ENCODE data around the gene NIPSNAP3A. TPM values are rescaled to one million over a fixed set of nuclear protein-coding genes. Genes with fewer than 3 reads are reported as not detected.
"Not testable (repeated sequence)": the region's sequence is repeated elsewhere in the genome, so short reads cannot be mapped to it uniquely, and the experiment has no call there.

Gene NIPSNAP3A
- total and polyA plus RNA-seq, 8 donors: 24.9 to 49.9 (median 45.4) TPM

- no peak for TF ChIP-seq CTCF (IDR thresholded peaks at IDR 0.05)
- ATAC-seq (no peak), DNase-seq (no peak)
- no peak overlapping the region for H3K4me3 ChIP-seq
- H3K36me3 ChIP-seq: peaks cover 0 to 42% of the 10 kb centered on the region in 2 donors
- intact Hi-C loops (cut with DNase I): no loop called here
- H3K27me3 ChIP-seq: no peaks in the 10 kb centered on the region
- no peaks in the 10 kb centered on the region for H3K9me3 ChIP-seq
- no peaks in the 10 kb centered on the region for H3K4me1 ChIP-seq
- no peak overlapping the region for H3K27ac ChIP-seq
These were observed 11.5 kb downstream of the NIPSNAP3A start for GRCh38 chr9:104758974-104759373.

- Histone ChIP-seq H3K9me3 (no peaks in the 10 kb centered on the region), H3K36me3 (peaks cover 0 to 5% of the 10 kb centered on the region in 2 donors), H3K4me1 (peaks cover 0 to 16% of the 10 kb centered on the region in 2 donors), H3K27me3 (no peaks in the 10 kb centered on the region), H3K4me3 (no peak overlapping the region), H3K27ac (no peak overlapping the region)
- no peak for DNase-seq
- TF ChIP-seq CTCF (IDR thresholded peaks at IDR 0.05): no peak
- intact Hi-C loops (cut with DNase I): no loop called here
- no peak for ATAC-seq
These were observed 17.7 kb downstream of the NIPSNAP3A start for GRCh38 chr9:104765138-104765537.

DNA sequence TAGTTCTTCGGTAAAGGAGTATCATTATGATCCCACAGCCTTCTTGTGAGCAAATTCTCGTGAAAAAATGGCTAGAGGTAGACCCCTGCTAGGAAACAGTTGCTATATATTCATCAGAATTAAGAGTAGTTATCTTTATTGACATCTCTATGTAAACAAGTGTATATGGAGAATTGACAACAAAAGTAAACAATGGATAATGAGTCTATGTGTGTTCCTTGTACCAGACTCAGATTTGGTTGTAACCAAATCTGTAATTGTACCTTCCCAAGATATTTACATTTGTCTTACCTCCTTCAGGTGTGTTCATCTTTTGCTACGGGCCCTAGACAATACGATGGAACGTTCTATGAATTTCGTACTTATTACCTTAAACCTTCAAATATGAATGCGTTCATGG, 18.5 kb downstream of the NIPSNAP3A start:
- DNase-seq: no peak
- intact Hi-C loops (cut with DNase I): no loop called here
- Histone ChIP-seq H3K27me3 (no peaks in the 10 kb centered on the region), H3K9me3 (no peaks in the 10 kb centered on the region), H3K27ac (no peak overlapping the region), H3K4me1 (peaks cover 0 to 16% of the 10 kb centered on the region in 2 donors), H3K4me3 (no peak overlapping the region), H3K36me3 (no peaks in the 10 kb centered on the region)
- TF ChIP-seq CTCF (IDR thresholded peaks at IDR 0.05): no peak
- no peak for ATAC-seq

- intact Hi-C loops (cut with DNase I): no loop called here
- no peak for TF ChIP-seq CTCF (IDR thresholded peaks at IDR 0.05)
- peaks cover 0 to 16% of the 10 kb centered on the region in 2 donors for H3K4me1 ChIP-seq
These were observed 20.0 kb downstream of the NIPSNAP3A start for GRCh38 chr9:104767507-104767906.

GRCh38 chr9:104769029-104769428, 21.5 kb downstream of the NIPSNAP3A start:
- intact Hi-C loops (cut with DNase I); ATAC-seq; H3K4me3 ChIP-seq; H3K36me3 ChIP-seq; H3K27me3 ChIP-seq; DNase-seq; H3K9me3 ChIP-seq; H3K27ac ChIP-seq: not testable (repeated sequence)
- H3K4me1 ChIP-seq: peaks cover 0 to 21% of the 10 kb centered on the region in 2 donors

More at GRCh38 chr9:104767507-104767906, 20.0 kb downstream of the NIPSNAP3A start:
- H3K4me3 ChIP-seq: no peak overlapping the region
- H3K27ac ChIP-seq: no peak overlapping the region
- H3K36me3 ChIP-seq: no peaks in the 10 kb centered on the region
- H3K9me3 ChIP-seq: no peaks in the 10 kb centered on the region
- DNase-seq (no peak), ATAC-seq (no peak)
- no peaks in the 10 kb centered on the region for H3K27me3 ChIP-seq

DNA sequence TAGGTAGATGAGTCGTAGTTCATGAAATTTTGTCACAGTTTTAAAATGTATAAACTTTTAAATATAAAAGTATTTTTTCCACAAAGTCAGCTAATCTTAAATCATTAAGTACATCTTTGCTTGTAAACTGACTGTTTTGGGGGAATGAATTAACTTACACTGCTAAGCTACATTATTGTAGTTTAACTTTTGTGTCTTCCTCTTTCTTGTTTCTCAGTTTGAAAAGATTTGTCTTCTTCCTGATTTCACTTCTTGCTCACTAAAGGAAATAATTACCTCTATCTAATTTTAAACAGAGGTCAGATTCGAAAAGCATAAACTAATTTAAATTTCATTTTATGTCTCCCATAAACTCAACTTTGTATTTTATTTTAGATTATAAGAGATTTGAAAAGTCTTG, 22.2 kb downstream of the NIPSNAP3A start:
- no peak for DNase-seq
- no peak for ATAC-seq
- no peak overlapping the region for H3K4me3 ChIP-seq
- peaks cover 0 to 17% of the 10 kb centered on the region in 2 donors for H3K4me1 ChIP-seq
- H3K27ac ChIP-seq: no peak overlapping the region
- intact Hi-C loops (cut with DNase I): no loop called here
- no peaks in the 10 kb centered on the region for H3K27me3 ChIP-seq
- no peaks in the 10 kb centered on the region for H3K9me3 ChIP-seq
- no peaks in the 10 kb centered on the region for H3K36me3 ChIP-seq
- TF ChIP-seq CTCF (IDR thresholded peaks at IDR 0.05): no peak
